ENCODE data around the gene ADAMTS14. TPM values are rescaled to one million over a fixed set of nuclear protein-coding genes. Genes with fewer than 3 reads are reported as not detected.

The ADAMTS14 gene
- total RNA-seq, 1 donor from 2014 or later, result 0.53 TPM

GRCh38 chr10:70673043-70673928 is 980 bp downstream of the ADAMTS14 start:
- intact Hi-C loops (cut with DNase I), result no loop called here
- H3K27me3 ChIP-seq (ENCODE audit: low read depth), result peaks cover 15% of the 10 kb centered on the region
- no peak for DNase-seq

GRCh38 chr10:70673929-70674559 is 1.7 kb downstream of the ADAMTS14 start:
- no peak overlapping the region for H3K4me3 ChIP-seq
- TF ChIP-seq CTCF (IDR thresholded peaks at IDR 0.05), result no peak
- intact Hi-C loops (cut with DNase I), result no loop called here
- peaks cover 9% of the 10 kb centered on the region for H3K4me1 ChIP-seq
- H3K27me3 ChIP-seq (ENCODE audit: low read depth), result peaks cover 15% of the 10 kb centered on the region
- no peaks in the 10 kb centered on the region for H3K36me3 ChIP-seq
- no peak overlapping the region for H3K27ac ChIP-seq
- ATAC-seq, result no peak
- no peak for DNase-seq
- no peaks in the 10 kb centered on the region for H3K9me3 ChIP-seq

More at GRCh38 chr10:70673043-70673928, 980 bp downstream of the ADAMTS14 start:
- TF ChIP-seq CTCF (IDR thresholded peaks at IDR 0.05), result no peak
- peaks cover 9% of the 10 kb centered on the region for H3K4me1 ChIP-seq
- peak overlapping the region; percentile 43 for H3K4me3 ChIP-seq
- H3K36me3 ChIP-seq, result no peaks in the 10 kb centered on the region
- H3K9me3 ChIP-seq, result no peaks in the 10 kb centered on the region
- no peak overlapping the region for H3K27ac ChIP-seq
- peak; percentile 18 to 20 for ATAC-seq

GRCh38 chr10:70674560-70675495 is 2.5 kb downstream of the ADAMTS14 start:
- DNase-seq (no peak), ATAC-seq (no peak)
- H3K4me1 ChIP-seq, result peaks cover 9% of the 10 kb centered on the region
- no peaks in the 10 kb centered on the region for H3K36me3 ChIP-seq
- peaks cover 15% of the 10 kb centered on the region for H3K27me3 ChIP-seq (ENCODE audit: low read depth)
- TF ChIP-seq CTCF (IDR thresholded peaks at IDR 0.05), result no peak
- intact Hi-C loops (cut with DNase I), result no loop called here
- H3K27ac ChIP-seq, result no peak overlapping the region
- H3K9me3 ChIP-seq, result no peaks in the 10 kb centered on the region
- no peak overlapping the region for H3K4me3 ChIP-seq

- Histone ChIP-seq H3K27ac (no peak overlapping the region), H3K4me3 (no peak overlapping the region), H3K4me1 (peaks cover 9% of the 10 kb centered on the region), H3K9me3 (no peaks in the 10 kb centered on the region), H3K36me3 (no peaks in the 10 kb centered on the region), H3K27me3 (ENCODE audit: low read depth) (peaks cover 15% of the 10 kb centered on the region)
- intact Hi-C loops (cut with DNase I), result no loop called here
- no peak for ATAC-seq
- TF ChIP-seq CTCF (IDR thresholded peaks at IDR 0.05), result no peak
- DNase-seq, result no peak
Measured at GRCh38 chr10:70675496-70676161, 3.3 kb downstream of the ADAMTS14 start.

GRCh38 chr10:70676511-70676910 is 4.2 kb downstream of the ADAMTS14 start:
- intact Hi-C loops (cut with DNase I), result no loop called here
- peaks cover 12% of the 10 kb centered on the region for H3K27me3 ChIP-seq (ENCODE audit: low read depth)
- no peak for TF ChIP-seq CTCF (IDR thresholded peaks at IDR 0.05)
- DNase-seq, result no peak
- no peak for ATAC-seq
- H3K36me3 ChIP-seq, result no peaks in the 10 kb centered on the region
- H3K9me3 ChIP-seq, result no peaks in the 10 kb centered on the region
- H3K4me3 ChIP-seq, result no peak overlapping the region
- H3K27ac ChIP-seq, result no peak overlapping the region
- H3K4me1 ChIP-seq, result peaks cover 9% of the 10 kb centered on the region

Measured in lower lobe of right lung (tissue), 2 donors.